Activated gamma-delta T cell (primary cell): ENCODE results near the gene NUDT4.
"Not testable (repeated sequence)": the region's sequence is repeated elsewhere in the genome, so short reads cannot be mapped to it uniquely, and the experiment has no call there.

Source experiments
- DNase-seq: peaks from one replicate; lab custom pipeline; 2025; lab: John Stamatoyannopoulos, UW

Gene NUDT4

DNA sequence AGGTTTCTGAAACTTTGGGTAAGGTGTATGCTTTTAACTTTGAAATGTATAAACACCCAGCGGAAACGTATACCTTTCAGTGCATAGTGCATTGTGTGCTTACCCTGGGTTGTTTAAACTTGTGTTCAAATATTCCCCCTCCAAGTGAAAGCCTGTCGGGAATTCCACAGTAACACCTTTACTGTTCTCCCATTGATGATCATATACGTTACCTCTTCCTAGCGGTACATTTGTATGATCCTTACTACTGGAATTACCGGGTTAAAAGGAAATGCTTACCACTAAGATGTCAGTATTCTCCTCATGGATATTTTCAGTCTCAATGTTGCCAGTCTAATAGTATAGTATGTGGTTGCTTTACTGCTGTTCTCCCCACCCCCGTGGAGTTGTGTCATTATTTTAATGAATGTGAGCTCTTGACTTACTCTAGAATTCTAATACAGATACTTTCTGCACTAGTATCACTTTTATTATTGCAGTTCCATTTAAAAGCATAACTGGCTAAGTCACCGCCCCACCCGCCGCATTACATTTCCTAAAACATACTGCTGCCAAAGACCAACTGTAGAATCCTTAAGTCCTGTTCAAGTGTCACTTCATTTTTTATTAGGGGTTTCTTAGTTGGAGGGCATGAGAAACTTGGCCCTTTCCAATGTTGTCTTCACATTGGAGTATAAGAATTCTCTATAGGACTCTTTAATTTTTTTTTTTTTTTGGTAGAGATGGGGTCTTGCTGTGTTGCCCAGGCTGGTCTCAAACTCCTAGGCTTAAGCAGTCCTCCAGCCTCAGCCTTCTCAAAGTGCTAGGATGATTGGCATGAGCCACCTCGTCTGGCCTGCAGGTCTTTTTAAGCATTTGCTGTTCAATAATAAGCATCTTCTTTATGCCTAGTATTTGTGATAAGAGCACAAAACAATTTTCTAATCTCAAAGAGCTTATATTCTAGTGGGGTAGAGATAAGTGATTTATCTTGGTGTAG is 24.9 kb downstream of the NUDT4 start:
- DNase-seq = no peak

DNA sequence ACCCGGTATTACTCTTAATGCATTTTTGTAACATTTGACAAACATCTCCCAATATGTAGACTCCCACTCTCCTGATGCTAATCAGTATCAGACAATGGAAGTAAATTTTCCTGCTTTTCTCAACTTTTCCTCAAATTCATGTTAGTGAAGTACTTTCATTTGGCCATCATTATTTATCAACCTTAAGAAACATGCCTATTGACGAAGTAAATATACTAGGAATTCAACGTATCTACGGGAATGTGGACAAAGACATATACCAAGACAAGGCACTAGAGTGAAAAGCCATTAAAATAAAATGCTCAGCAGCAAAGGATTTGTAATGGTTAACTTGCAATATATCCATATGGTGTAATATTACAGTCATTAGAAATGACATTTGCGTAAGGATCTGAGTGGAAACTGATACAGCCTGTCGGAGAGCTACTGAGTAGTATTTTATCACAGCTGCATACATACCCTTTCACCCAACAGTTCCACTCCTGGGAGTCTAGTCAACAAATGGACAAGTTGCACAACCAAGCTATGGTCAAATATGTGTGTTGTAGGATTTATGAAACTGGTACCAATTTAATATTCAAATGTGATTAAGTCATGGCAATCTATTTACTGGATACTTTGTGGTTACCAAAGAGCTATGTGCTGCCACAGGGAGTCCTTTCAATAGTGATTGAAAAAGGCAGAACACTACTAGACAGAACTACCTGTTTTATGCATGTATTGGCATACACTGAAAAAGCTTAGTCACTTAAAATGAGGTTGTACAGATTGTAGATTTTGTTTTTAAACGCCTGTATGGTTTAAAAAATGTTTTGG is 26.5 kb downstream of the NUDT4 start:
- DNase-seq = no peak

DNA sequence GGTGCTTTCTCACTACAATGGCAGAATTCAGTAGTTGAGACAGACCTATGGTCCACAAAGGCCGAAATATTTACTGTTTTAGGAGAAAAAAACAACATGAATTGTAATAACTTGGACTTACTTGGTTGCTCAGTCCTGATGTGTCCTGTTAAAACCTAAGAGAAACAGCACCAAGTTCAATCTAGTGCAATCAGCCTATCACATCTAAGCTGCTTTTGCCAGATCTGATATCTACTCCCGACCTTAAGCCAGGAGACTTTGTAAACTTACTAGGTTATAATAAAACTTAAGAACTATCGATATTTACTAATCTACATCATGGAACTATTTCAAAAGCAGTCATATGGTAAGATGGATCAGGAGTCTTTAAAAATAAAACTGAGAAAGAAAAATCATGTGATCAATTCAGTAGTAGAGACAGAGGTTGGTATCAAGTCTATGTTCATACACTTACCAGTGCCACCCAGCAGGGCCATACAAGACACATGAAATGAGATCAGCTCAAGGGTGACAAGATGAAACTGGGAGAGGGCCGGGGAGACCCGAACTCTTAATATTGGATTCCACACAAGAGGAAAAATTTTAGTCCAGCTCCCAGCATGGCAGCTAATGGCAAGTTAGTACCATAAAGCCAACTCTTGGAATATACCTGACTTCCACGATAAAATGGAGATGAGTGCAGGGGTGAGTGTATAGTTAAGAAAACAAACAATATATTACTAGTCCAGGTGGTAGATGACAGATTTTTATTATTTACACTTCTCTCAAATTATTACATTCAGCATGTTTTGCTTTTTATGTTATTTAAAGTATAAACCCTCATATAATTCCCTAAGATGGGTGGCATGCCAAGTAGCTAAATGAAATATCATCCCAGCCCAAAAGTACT is 27.5 kb downstream of the NUDT4 start:
- DNase-seq = no peak

DNA sequence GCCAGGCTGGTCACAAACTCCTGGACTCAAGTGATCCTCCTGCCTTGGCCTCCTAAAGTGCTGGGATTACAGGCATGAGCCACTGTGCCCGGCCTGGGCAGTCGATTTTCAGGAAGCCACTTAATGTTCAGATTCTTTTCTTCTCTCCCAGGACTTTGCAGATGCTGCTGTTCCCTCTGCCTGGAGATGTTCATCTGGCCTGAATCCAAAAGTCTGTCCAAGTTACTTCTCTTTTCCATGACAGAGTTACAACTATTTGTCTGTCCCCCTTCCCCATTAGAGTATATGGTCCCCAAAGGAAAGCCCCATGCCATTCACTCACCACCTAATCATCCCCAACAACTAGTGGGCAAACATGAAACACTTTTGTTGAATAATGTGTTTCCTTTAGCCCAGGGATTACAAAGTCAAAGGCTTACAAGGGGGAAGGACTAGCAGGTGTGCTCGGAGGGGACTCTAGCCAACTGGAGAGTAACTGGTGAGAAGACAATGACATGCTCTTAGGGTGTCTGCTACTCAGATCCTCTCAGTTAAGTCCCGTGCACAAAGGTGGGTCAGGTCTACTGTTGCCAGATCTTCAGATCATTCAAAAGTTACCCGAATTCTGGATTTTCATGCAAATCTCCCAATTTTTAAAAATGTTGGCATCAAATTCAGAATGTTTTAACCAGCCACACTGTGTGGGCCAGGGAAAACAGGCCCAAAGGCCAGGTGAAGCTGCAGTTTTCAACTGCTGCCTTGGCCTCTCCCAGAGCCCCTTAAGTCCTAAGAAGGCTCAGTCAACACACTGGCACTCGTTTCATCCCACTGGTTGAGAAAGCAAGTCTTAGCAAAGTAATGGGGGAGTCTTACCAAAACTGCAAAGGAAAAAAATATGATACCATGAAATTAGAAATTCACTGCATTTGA is 29.6 kb downstream of the NUDT4 start:
- no peak for DNase-seq

DNA sequence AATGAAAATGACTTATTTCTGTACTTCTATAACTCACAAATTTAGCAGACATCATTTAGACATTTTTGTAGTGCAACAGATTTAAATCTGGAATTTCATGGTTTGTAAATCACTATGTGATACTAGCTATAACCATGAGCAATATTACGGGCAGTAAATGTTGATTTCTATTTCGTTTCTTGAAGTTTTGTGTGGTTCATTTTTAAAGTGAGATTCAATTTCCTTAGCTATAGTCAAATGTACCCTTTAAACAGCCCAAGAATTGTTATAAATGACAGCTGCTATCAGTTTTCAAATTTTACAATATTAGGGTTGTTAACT is 30.2 kb downstream of the NUDT4 start:
- no peak for DNase-seq

DNA sequence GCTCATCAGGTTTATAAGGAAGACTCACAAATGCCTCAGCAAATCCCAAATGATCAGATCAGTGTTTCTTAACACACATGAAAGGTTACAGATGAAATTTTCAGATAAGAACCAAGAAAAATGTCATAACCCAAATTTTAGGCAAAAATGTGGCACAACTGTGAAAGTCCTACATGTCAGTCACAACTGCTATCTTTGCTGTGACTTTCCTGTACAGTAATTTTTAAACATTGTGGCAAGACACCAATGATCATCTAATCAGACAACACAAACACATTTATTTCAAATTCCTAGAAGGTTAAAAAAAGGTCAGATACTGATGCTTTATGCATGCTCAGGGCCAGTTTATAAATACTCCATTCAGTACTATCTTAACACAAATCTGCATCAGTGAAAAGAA is 31.1 kb downstream of the NUDT4 start:
- DNase-seq = no peak

DNA sequence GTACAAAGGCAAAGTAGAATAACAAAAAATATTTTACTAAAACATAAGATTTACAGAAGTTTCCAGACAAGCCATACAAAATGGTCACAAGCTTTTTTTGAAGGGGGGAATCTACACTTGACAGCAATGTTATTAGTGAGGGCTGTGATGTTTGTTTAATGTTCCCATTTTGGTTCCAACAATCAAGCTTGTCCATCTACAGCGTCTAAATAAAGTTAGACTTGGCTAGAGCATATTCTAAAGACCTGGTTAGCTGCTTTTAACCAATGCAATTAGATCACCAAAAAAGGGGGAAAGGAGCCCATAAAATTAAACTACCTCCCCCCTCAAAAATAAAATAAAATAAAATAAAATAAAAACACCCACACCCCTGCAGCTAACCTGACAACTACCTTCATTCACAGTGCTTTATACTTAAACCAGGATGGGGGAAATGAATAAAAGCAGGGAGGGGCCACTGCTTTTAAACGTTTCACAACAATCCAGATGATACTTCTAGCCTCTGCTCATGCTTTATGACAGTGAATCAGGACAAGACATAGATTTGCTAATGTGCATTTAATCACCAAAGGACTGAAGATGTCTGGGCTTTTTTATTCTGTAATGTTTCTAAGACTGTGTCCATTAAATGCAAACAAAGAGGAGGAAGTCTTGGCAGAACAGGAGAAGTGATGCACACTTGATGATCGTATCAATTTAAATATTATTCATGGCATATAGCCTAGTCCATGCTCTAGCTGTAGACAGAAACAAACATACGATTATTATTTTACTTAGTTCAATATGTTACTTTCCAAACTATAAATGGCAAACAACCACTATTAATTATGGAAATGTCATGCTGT is 31.8 kb downstream of the NUDT4 start:
- DNase-seq = not testable (repeated sequence)

DNA sequence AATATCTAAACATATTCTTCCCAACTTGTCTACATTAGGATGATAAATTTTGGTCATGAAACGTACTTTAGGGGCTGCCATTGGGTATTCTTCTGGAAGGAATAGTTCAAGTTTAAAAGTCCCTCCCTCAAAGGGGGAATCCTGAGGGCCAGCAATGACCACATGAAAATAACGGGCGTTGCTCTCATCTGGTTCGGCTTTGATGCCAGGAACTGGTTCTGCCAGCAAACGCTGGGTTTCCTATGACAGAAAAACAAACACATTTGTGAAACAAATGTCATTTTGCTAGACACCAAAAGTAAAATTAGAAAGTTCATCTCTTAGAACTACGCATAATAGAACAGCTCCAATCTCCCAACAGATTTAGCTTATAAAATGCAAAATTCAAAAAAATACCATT is 33.3 kb downstream of the NUDT4 start:
- not testable (repeated sequence) for DNase-seq

DNA sequence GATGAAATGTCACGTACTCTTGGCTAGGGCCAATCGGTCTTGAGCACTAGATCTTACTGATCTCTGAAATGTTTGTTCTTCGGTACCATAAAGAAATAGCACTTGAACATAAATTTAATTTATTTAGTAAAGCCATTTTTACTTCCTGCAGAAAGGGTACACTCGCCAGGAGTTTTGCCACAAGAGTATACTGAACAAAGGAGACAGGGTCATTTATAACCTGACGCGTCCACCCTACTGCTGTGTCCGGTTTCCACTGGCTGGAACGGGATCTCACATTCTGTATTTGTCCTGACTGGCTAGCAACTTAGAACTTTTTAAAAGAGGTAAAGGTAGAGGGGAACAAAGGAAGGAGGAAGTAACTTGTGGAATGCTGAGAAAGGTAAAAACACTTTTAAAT is 34.7 kb downstream of the NUDT4 start:
- DNase-seq = not testable (repeated sequence)

DNA sequence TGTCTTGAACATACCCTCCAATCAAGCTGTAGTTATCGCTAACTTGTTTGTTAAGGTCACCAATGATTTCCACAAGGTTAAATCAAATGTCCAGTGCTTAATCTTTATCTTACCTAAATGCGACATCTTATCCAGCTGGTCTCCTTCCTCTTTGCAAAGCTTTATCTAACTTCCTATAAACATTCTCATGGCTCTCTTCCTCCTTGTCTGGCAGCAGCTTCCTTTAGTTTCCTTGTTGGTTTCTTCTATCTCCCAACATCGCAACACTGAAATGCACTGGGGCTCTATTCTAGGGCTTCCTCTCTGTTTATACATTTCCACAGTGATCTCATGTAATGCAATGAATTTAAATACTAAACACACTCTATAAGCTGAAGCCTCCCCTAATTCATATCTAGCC is 35.3 kb downstream of the NUDT4 start:
- no peak for DNase-seq

DNA sequence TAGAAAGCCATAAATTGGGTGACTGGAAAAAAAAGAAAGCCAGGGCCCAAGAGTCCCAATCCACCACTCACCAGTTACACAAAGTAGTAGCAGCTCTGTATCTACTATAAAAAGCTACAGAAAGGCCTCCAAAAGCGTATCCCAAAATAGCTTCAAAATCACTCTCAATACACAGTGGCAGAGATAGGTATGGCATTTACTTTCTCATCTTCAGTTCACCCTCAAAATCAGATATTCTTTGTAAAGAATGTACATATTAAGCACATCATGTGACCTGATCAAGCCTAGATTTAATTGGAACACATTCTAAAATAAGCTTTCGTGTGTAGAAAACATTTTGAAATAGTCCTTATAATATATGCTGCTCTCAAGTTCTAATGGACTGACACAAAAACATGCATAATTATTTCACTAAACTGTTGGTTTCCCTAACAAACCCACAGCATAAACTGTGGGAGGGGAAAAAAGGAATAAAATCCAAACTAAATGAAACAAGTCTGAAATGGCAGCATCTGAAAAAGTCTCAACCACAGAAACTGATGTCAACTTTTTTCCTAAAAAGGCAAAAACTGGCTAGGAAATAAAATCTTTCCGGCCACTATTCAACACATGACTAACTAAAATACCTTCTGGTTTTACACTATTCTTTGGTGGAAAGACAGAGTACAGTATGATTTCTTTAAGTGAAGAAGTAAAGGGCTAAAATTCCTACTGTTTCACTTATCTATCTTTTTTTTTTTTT is 38.2 kb downstream of the NUDT4 start:
- DNase-seq = no peak

DNA sequence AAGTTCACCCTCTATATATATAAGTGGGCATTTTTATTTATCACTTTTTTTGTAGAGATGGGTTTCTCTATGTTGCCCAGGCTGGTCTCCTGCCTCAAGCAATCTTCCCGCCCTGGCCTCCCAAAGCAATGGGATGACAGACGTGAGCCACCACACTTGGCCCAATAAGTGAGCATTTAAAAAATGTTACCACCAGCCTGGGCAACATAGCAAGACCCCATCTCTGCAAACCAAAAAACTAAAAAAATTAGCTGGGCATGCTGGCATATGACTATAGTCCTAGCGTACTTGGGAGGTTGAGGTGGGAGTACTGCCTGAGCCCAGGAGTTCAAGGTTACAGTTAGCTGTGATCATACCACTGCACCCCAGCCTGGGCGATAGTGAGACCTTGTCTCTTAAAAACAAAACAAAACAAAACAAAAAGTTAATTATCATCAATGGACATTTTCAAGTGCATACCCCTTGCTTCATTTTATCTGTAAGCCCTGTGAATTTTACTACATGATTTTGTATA is 40.3 kb downstream of the NUDT4 start:
- no peak for DNase-seq

DNA sequence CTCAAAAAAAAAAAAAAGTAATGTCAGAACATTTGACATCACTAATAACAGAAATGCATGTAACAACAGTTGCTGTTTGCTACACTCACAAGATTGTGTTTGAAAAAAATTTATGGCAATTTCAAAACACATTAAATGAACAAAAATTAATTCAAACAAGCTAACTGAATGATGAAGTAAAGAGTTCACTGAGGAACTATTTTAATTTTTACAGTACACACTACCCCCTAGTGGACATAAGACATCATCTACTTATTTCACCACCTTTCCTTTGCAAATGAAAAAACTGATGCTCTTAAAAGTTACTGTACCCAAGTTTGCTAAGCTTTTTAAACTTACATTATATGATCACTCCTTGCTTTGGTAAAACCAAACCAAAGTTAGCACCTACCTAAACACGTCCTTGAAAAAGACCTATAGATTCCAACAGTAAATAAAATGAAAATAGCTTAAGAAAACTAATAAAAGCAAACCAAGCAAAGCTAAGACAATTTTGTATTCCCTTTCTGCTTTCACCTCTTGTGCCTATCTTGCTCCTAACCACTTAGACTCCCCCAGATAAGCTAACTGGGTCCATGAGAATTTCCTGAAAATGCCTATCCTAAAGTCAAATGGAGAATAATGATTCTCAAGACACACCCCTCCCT is 41.8 kb downstream of the NUDT4 start:
- DNase-seq = no peak

DNA sequence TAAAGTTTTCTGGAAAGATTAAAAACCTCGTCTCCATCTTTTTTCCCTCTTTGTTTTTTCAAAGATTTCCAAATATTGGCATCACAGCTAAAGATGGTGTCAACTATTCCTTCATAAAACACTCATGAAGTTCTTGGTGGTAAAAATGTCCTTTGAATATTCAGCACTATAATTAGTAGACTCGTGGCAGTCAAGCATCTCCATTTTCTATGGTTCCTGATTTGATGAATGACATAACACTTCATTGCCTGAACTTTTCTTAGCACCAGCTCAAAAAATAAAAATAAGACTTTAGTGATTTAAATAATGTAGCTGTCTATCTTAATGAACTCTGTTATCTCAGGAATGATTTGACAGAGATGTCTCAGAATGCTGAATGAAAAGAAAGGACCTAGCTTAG is 44.3 kb downstream of the NUDT4 start:
- DNase-seq = no peak

DNA sequence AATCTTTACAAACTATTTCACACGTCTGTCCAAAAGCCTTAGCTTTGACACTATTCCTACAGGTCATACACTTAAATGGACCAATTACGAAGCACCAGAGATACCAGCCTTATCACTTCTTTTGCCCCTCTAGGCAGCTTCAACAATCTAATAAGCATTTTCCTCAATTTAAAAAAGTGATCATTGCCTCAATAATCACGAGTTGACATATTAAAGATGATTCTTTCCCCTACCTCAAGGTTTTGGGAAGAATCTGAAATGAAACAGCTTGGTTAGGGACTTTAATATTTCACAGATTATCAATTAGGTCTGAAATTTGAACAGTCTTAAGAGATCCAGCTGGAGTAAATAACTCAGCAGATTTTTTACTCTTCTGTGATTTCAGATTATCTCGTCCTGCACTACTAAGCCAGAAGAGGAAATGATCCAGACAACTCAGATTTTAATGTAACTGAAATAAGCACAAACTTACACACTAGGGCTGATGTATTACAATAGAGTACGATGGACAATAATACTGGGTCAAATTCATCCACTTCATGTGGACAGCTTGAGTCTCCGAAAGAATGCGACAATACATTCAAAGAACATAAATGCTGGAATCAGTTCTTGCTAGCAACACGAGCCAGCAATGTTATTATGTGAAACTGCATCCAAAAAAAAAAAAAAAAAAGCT is 48.1 kb downstream of the NUDT4 start:
- DNase-seq = no peak

DNA sequence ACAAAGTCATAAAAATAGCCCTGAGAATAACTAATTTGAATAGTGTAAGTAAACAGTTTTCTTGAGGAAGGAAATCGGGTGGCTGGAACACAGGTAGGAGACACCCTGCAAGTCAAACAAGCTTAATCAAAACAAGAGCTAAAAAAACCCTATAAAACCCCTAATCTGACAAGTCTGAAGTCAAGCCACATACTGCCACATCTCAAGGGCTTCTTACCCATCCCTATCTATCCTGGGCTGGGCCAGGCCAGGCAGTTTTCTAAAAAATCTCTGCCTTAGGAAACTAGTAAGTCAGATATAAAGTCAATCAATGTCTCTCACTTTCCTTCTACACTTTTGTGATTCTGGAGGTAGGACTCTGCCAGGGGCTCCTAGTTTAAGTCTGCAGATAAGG is 48.7 kb downstream of the NUDT4 start:
- no peak for DNase-seq

DNA sequence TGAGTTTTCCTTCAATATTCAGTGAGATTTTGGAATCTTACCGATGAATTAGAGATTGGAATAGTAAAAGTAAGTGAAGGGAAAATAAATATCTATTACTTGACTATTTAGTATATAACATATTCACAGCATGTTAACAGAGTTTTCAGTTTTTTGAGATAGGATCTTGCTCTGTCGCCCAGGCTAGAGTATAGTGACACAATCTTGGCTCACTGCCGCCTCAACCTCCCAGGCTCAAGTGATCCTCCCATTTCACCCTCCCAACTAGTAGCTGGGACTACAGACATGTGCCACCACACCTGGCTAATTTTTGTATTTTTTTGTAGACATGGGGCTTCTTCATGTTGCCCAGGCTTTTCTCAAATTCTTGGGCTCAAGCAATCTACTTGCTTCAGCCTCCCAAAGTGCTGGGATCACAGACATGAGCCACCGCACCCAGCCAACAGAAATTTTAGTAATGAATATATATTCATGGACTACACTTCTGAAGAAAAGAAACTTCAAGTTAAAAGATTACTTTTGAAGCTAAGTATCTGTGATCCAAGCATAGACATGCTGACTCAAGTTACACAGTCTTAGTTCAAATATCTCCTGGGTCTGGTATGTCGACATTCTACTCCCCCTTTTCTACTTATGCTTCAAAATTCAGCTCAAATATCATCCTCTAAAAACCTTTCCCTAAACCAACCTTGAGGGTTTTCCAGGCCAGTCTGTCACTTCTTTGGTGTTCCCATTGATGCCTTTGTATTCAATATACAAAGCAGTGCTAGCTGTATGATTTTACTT is 50.2 kb downstream of the NUDT4 start:
- DNase-seq = no peak
